ENCODE results near the gene IL27RA. TPM values are rescaled to one million over a fixed set of nuclear protein-coding genes. Genes with fewer than 3 reads are reported as not detected.

Gene IL27RA
- polyA plus RNA-seq, 2 of the 4 experiments (the other 2 are of a cell fraction) = 3.0 to 4.5 TPM

DNA sequence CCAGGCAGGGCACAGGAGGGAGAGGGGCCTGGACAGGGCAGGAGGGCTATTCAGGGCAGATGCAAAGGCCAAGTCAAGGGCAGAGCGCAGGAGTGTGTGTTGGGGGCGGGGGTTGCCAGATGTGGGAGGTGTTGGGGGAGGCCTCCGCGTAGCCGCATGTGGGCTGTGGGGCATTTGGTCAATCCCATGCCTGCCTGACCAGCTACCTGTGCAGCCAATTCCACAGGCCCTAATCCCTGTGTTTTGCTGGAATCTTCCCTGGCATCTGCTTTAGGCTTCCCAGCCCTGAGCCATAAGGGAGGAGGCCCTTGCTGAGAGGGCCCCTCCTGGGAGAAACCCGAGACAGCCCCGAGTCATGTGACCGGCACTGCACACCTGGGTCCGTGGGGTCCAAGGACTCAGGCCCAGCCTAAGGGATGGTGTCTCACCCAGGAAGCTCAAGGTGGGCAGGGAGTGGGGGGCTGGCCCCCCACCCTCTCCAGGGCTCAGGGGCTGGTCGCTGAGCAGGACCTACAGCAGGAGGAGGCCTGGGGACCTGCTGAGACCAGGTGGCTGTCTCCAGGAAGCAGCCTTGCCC, 45.7 kb upstream of the IL27RA start (continued):
- no peak for TF ChIP-seq MAFK (IDR thresholded peaks at IDR 0.05; ENCODE audit: partially characterized antibody)

- ChIA-PET CTCF (interaction anchor here (1.4 kb wide), 1 partner anchor 106 kb away, joined by 4 read pairs; no protein-coding TSS in a partner anchor), POLR2A (no interaction called here)
- Histone ChIP-seq H3K27ac (no peak overlapping the region), H3K9me3 (no peaks in the 10 kb centered on the region), H3K4me2 (no peak overlapping the region), H3K4me3 (no peak overlapping the region), H3K4me1 (no peaks in the 10 kb centered on the region)
- whole genome bisulfite sequencing (ENCODE audit: missing lambda C conversion rate) = 92% methylated on average over 12 of the region's 19 CpGs
- DNase-seq (ENCODE audit: low read depth in 1 of 2, low spot score in 1 of 2) (no peak), FAIRE-seq (no peak), ATAC-seq (no peak; a peak in 1 of 6 replicates)
- no peak for TF ChIP-seq CBX2 (IDR thresholded peaks at IDR 0.05; ENCODE audit: borderline replicate concordance, low read depth)
- TF ChIP-seq BHLHE40 (IDR thresholded peaks at IDR 0.05; ENCODE audit: low read depth, low read length) = no peak
- TF ChIP-seq, protein P1, sequence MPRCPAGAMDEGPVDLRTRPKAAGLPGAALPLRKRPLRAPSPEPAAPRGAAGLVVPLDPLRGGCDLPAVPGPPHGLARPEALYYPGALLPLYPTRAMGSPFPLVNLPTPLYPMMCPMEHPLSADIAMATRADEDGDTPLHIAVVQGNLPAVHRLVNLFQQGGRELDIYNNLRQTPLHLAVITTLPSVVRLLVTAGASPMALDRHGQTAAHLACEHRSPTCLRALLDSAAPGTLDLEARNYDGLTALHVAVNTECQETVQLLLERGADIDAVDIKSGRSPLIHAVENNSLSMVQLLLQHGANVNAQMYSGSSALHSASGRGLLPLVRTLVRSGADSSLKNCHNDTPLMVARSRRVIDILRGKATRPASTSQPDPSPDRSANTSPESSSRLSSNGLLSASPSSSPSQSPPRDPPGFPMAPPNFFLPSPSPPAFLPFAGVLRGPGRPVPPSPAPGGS (IDR thresholded peaks at IDR 0.05) = no peak
- TF ChIP-seq, protein P2, sequence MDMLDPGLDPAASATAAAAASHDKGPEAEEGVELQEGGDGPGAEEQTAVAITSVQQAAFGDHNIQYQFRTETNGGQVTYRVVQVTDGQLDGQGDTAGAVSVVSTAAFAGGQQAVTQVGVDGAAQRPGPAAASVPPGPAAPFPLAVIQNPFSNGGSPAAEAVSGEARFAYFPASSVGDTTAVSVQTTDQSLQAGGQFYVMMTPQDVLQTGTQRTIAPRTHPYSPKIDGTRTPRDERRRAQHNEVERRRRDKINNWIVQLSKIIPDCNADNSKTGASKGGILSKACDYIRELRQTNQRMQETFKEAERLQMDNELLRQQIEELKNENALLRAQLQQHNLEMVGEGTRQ (IDR thresholded peaks at IDR 0.05) = no peak
- no peak for TF ChIP-seq CEBPB (IDR thresholded peaks at IDR 0.05)
- no peak for TF ChIP-seq CBX8 (IDR thresholded peaks at IDR 0.05)
- TF ChIP-seq JUN (IDR thresholded peaks at IDR 0.05) = no peak
- no peak for TF ChIP-seq ZSCAN20 (CRISPR knock-in tag; IDR thresholded peaks at IDR 0.05)
- TF ChIP-seq PHF8 (IDR thresholded peaks at IDR 0.05; ENCODE audit: borderline replicate concordance, low read depth) = no peak
- TF ChIP-seq HOXB5 (CRISPR knock-in tag; IDR thresholded peaks at IDR 0.05) = no peak
Measured at GRCh38 chr19:13986348-13986904, 45.1 kb upstream of the IL27RA start.

DNA sequence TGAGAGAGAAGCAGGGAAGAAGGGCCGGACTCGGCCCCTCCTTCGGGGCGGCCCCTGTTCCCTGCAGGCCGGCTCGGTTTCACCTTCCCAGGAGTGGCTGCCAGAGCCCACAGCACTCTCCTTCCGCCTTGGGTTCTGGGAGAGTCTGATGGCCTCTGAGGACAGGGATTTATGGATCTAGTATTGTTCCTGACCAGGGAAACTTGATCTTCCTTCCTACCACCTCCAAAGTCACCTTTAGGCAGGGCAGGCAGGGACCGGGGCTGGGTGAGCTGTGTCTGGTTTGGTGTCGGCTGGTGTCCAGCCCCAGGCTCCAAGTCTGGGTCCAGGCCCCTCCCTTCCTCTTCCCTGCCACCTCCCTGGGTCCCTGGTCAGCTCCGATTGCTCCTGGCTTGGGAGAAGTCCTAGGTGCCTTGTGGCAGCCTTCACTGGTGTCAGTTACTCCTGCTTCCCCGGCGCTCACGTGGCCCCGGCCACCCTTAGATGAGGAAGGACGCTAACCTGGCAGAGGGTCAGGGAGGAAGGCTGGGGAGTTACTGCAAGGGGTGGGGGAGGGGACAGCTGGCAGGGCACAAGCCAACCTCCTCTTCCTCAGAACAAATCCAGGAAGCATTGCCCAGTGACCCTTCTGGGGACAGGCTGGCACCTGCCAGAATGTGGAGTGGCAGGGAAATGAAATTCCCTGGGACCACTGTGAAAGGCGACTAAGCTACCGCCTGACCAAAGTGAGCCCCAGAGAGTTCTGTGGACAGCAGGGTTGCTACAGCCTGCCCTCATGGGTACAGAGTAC, 44.3 kb upstream of the IL27RA start:
- no peak for FAIRE-seq
- POLR2A ChIA-PET = no interaction called here
- Histone ChIP-seq H3K9me3 (no peaks in the 10 kb centered on the region), H3K4me2 (no peak overlapping the region), H3K4me1 (no peaks in the 10 kb centered on the region), H3K4me3 (no peak overlapping the region), H3K27ac (no peak overlapping the region)
- TF ChIP-seq POLR2AphosphoS2 (conservative IDR thresholded peaks at IDR 0.05; ENCODE audit: low read length) (no peak), ZSCAN20 (CRISPR knock-in tag; IDR thresholded peaks at IDR 0.05) (no peak), MYC (IDR thresholded peaks at IDR 0.05; ENCODE audit: borderline replicate concordance, low read length) (no peak), PHF8 (IDR thresholded peaks at IDR 0.05; ENCODE audit: borderline replicate concordance, low read depth) (no peak), CHD4 (IDR thresholded peaks at IDR 0.05; ENCODE audit: borderline replicate concordance) (no peak), ZC3H11A (IDR thresholded peaks at IDR 0.05) (no peak), KDM5A (IDR thresholded peaks at IDR 0.05) (no peak), FOSB (CRISPR knock-in tag; IDR thresholded peaks at IDR 0.05) (no peak), RFX5 (IDR thresholded peaks at IDR 0.05) (no peak), PBX3 (IDR thresholded peaks at IDR 0.05) (no peak), SREBF2 (IDR thresholded peaks at IDR 0.05) (no peak), CHD2 (IDR thresholded peaks at IDR 0.05; ENCODE audit: low read length, partially characterized antibody) (no peak)
- no peak; a peak in 1 of 6 replicates for ATAC-seq
- no peak for DNase-seq (ENCODE audit: low read depth in 1 of 2, low spot score in 1 of 2)
- CTCF ChIA-PET = interaction anchor here (0.7 kb wide), 1 partner anchor 106 kb away, joined by 3 read pairs; no protein-coding TSS in a partner anchor
- WGBS (ENCODE audit: missing lambda C conversion rate) = 80% methylated on average over 9 of the region's 17 CpGs

Measured in A549 (cell line).